Stimulated activated CD4-positive, alpha-beta T cell treated with anti-CD3 and anti-CD28 coated beads, Interleukin-4, amount 100 ng/mL, for 4 hours (primary cell): ENCODE measurements around the gene VAX1.
"Not testable (repeated sequence)": the region's sequence is repeated elsewhere in the genome, so short reads cannot be mapped to it uniquely, and the experiment has no call there.

ENCODE experiments used
- DNase-seq, 2 experiments: peaks; one replicate each; pipeline ENCODE4 v3.0.0-alpha.2; 2020

Gene VAX1

GRCh38 chr10:117134306-117135025, 3.6 kb downstream of the VAX1 start:
- no peak for DNase-seq

- DNase-seq, result no peak
Measured at GRCh38 chr10:117134056-117134305, 4.1 kb downstream of the VAX1 start.

DNA sequence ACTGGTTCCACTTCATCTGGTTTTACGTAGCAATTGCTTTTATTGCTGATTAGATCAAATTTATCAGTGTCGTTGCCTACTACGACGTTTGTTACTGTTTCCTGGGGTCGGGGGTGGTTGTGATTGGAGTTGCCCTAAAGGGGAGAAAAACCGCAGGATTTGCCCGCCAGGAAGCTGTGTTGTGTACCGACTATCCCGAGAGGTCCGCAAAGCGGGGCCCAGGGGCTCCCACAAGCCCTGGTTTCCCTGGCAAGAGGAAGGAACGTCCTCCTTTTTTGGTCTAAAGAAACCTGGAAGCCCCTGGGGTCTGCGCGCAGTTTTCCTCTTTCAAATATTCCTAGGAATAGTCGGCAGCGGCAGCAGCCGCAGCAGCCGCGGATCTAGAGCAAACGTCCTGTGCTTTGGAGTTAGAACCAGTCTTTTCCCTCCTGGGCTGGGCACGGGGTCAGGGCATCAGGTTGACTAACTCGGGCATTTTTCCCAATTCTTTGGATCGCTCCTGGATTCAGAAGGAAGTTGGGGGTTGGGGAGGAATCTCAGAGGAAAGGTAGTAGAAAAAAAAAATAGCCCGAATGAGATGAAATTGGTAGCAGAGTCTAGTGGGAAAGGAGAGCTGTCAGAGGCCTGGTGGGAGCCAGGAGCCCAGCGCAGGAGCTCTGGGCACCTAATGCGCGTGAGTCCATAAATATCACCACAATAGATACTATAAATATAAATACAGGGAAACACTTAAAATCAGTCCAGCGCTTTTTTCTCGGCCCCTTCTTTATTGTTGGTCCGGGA, 4.6 kb downstream of the VAX1 start:
- DNase-seq, result no peak

DNA sequence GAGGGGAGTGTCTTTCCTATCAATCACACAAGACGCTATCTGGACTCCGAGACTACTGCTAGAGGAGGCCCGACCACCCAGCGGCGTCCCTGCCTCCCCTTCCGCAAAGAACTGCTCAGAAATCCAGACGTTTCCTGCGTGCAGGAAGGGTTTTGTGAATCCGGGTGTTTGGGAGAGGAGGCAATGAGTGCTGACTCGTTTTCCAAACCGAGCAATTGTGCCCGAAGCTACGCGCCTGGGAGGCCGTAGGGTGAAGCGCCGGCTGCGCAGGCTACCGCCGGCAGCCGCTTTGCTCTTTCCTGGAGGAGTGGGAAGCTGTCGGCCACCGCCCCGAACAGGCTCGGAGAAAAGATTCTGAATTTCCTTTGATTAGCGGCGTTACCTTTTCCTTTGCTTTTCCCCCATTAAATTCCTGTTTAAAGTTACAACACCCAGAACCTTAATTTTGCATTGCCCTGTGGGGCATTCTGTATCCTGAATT, 5.3 kb downstream of the VAX1 start:
- DNase-seq, result no peak

GRCh38 chr10:117131376-117132327, 6.4 kb downstream of the VAX1 start:
- peak in 1 of 2 experiments; percentile 41 for DNase-seq

DNA sequence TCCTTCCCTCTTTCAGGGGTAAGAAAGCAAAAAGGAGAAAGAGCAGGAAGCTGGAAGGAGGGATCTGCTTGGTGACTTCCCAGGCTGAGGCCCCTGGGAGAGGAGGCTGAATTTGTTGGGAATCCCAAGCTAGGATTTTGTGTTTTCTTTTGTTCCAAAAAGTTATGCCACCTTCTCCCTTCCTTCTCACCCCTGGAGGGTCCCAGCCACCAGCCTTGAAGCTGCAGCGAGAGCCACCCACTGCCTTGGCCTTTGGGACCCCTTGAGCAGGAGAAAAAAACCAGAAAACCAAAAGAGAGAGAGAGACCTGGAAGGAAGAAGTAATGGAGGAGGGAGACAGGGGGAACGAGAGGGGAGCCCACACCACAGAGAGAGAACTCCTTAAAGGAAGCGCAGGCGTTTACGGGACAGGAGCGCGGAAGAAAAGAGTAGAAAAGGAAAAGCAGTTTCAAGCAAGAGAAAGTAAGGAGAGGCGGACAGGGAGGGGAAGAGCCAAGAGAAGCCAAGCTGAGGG, 7.2 kb downstream of the VAX1 start:
- DNase-seq, result no peak

- DNase-seq, result no peak
Measured at GRCh38 chr10:117130346-117130745, 7.7 kb downstream of the VAX1 start.

DNA sequence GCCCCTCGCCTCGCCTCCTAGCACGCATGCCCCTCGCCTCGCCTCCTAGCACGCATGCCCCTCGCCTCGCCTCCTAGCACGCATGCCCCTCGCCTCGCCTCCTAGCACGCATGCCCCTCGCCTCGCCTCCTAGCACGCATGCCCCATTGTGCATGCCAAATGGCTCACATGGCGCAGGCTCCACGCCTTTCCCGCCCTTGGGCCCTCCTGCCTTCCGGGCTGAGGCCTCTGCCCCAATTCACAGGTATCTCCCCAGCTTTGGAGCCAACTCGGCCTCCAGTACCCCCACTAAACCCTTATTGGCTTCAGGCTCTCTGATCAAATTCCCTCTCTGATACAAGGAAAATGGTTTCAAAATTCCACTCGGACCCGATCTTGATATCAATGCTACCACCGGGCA, 11.4 kb downstream of the VAX1 start:
- not testable (repeated sequence) for DNase-seq

- no peak for DNase-seq
Measured at GRCh38 chr10:117126034-117126433, 12.0 kb downstream of the VAX1 start.

GRCh38 chr10:117112220-117112619, 25.9 kb downstream of the VAX1 start:
- no peak for DNase-seq

GRCh38 chr10:117107238-117107637, 30.8 kb downstream of the VAX1 start:
- no peak for DNase-seq

DNA sequence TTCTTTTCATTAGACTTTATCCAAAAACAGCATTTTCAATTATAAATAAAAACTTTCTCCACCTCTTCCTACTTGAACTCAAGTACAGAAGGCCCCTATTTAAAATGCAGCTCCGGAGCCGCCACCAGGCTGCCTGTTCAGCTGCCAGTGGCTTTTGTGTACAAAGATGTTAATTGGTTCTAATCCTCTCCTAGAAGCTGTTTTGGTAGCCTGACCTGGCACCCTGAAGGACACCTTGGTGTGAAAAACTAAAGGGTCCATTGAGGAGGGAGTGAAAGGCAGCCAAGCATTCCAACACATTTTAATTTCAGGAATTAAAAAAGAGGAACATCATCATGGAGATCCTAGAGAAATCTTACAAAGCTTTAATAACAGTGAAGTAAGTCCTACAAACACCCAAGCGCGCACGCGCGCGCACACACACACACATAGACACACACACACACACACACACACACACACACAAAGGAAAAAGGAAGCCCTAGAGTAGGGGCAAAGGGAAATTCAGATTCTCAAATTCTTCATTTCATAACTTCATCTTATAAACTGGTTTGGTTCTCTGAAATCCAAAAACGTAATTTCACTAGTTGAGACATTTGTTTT, 41.4 kb downstream of the VAX1 start:
- DNase-seq, result no peak

DNA sequence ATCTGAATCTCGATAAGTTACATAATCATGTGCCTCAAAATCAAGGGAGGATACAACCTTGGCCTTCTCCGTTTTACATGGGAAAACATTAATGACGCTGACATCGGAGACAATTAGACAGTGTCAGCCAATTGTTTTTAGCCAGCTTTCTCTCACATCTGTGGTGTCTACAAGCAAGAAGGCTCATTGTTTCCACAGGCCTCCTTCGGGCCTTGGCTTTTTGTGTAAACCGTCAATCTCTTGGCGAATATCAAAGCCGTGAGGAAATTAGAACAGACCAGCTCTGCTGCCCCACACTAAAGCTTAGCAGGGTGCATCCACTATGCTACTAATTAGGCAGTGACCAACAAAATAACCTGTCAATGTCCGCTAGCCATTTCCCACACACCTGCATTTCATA, 43.2 kb downstream of the VAX1 start:
- DNase-seq, result no peak

DNA sequence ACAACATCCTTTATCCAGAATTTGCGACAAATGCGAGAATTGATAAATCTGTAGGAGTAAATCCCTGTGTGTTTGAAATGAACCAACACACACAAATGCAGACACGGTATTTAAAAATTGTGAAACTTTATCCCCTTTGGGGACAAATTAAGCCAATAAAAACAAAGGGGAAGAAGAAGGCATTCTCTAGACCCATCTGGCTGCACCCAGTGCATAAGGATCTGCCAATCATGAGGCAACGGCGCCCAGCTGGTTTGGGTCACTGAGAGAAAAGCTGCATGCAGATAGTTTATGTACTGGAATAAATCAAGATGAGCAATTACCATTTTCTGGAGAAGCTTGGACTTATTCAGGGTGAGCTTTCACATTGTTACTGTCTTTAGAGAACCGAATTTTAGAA, 45.7 kb downstream of the VAX1 start:
- no peak for DNase-seq

- no peak for DNase-seq
Measured at GRCh38 chr10:117090834-117091233, 47.2 kb downstream of the VAX1 start.

GRCh38 chr10:117087521-117087920, 50.5 kb downstream of the VAX1 start:
- DNase-seq, result no peak

GRCh38 chr10:117086546-117086945, 51.5 kb downstream of the VAX1 start:
- no peak for DNase-seq

DNA sequence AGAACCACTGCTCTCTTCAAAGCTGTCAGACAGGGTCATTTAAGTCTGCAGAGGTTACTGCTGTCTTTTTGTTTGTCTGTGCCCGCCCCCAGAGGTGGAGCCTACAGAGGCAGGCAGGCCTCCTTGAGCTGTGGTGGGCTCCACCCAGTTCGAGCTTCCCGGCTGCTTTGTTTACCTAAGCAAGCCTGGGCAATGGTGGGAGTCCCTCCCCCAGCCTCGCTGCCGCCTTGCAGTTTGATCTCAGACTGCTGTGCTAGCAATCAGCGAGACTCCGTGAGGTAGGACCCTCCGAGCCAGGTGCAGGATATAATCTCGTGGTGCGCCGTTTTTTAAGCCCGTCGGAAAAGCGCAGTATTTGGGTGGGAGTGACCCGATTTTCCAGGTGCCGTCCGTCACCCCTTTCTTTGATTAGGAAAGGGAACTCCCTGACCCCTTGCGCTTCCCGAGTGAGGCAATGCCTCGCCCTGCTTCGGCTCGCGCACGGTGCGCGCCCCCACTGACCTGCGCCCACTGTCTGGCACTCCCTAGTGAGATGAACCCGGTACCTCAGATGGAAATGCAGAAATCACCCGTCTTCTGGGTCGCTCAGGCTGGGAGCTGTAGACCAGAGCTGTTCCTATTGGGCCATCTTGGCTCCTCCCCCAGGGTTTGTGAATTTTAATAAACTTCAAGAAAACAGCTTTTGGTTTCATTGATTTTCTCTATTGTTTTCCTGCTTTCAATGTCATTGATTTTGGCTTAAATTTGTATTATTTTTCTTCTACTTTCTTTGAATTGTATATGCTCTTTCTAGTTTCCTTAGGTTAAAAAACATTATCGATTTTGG, 53.4 kb downstream of the VAX1 start:
- not testable (repeated sequence) for DNase-seq
